Neural cell (in vitro differentiated cells): Measurements from ENCODE around the gene NOG. TPM values are rescaled to one million over a fixed set of nuclear protein-coding genes. Genes with fewer than 3 reads are reported as not detected.

ENCODE experiments used
- H2AFZ ChIP-seq: fragments of 200-600, 300-800 bp; sonication (generic), shearing (Covaris generic); 2 replicates; pipeline ENCODE4 v1.6.0; 2014; ENCODE audit warnings: low read depth, mild to moderate bottlenecking, antibody characterized with exemption, low read length, moderate library complexity
- H3F3A ChIP-seq: fragments of 200-600 bp; shearing (Covaris generic); 2 replicates; pipeline ENCODE4 v1.6.1; 2016; ENCODE audit warnings: mild to moderate bottlenecking, moderate library complexity, mixed read lengths, antibody characterized with exemption, low read length; ENCODE audit not compliant: insufficient read depth, poor library complexity, severe bottlenecking
- H3K27ac ChIP-seq: fragments of 200-600, 300-800 bp; sonication (generic), shearing (Covaris generic); 2 replicates; pipeline ENCODE4 v1.5.1; 2014; ENCODE audit warnings: mild to moderate bottlenecking, low read length, moderate library complexity
- H3K27me3 ChIP-seq: fragments of 300-800, 200-600 bp; sonication (generic), shearing (Covaris generic); 2 replicates; pipeline ENCODE4 v1.6.0; 2014; ENCODE audit warnings: mild to moderate bottlenecking, low read depth, low read length, moderate library complexity; ENCODE audit not compliant: insufficient read depth
- H3K36me3 ChIP-seq: fragments of 300-800, 200-600 bp; sonication (generic), shearing (Covaris generic); 2 replicates; pipeline ENCODE4 v1.5.1; 2014; ENCODE audit warnings: mild to moderate bottlenecking, antibody characterized with exemption, low read length, moderate library complexity; ENCODE audit not compliant: insufficient read depth
- H3K4me2 ChIP-seq: fragments of 300-800, 200-600 bp; sonication (generic), shearing (Covaris generic); 2 replicates; pipeline ENCODE4 v1.6.0; 2014; ENCODE audit warnings: mild to moderate bottlenecking, low read length
- H3K4me3 ChIP-seq: fragments of 300-800, 200-600 bp; sonication (generic), shearing (Covaris generic); 2 replicates; pipeline ENCODE4 v1.5.1; 2014; ENCODE audit warnings: mild to moderate bottlenecking, low read length, moderate library complexity
- H3K79me2 ChIP-seq: fragments of 200-600 bp; shearing (Covaris generic); replicated peaks from 2 replicates; pipeline ENCODE4 v1.6.0; 2014; ENCODE audit warnings: mild to moderate bottlenecking, low read length, moderate library complexity; ENCODE audit not compliant: insufficient read depth
- H3K9ac ChIP-seq: fragments of 300-800, 200-600 bp; sonication (generic), shearing (Covaris generic); 2 replicates; pipeline ENCODE4 v1.6.1; 2016; ENCODE audit warnings: mild to moderate bottlenecking, low read length, mixed read lengths
- H3K9me2 ChIP-seq: fragments of 200-600 bp; shearing (Covaris generic); 2 replicates; pipeline ENCODE4 v1.6.1; 2016; ENCODE audit warnings: mild to moderate bottlenecking, low read length, mixed read lengths; ENCODE audit not compliant: insufficient read depth
- H3K9me3 ChIP-seq: fragments of 200-600, 300-800 bp; sonication (generic), shearing (Covaris generic); 2 replicates; pipeline ENCODE4 v1.6.1; 2016; ENCODE audit warnings: mild to moderate bottlenecking, mixed run types, low read length, moderate library complexity, mixed read lengths
- H4K20me1 ChIP-seq: fragments of 200-600 bp; shearing (Covaris generic); 2 replicates; pipeline ENCODE4 v1.6.1; 2016; ENCODE audit warnings: mild to moderate bottlenecking, mixed run types; ENCODE audit not compliant: insufficient read depth
- EP300 ChIP-seq: fragments of 450-650 bp; conservative IDR thresholded peaks from 2 replicates; pipeline ENCODE4 v1.6.1; 2014; ENCODE audit warnings: antibody characterized with exemption, mild to moderate bottlenecking, moderate library complexity; ENCODE audit not compliant: poor library complexity, severe bottlenecking
- EZH2 ChIP-seq: fragments of 200-600, 300-800 bp; shearing (Covaris generic), sonication (generic); IDR thresholded peaks from 2 replicates; pipeline ENCODE4 v1.6.1; 2014; ENCODE audit warnings: antibody characterized with exemption, low read length, borderline replicate concordance, mild to moderate bottlenecking; ENCODE audit not compliant: insufficient read depth, poor library complexity, severe bottlenecking
- MXI1 ChIP-seq: fragments of 450-650 bp; conservative IDR thresholded peaks from 2 replicates; pipeline ENCODE4 v1.6.1; 2014; ENCODE audit warnings: antibody characterized with exemption, mild to moderate bottlenecking; ENCODE audit not compliant: poor library complexity, severe bottlenecking
- POLR2AphosphoS5 ChIP-seq: IDR thresholded peaks from 2 replicates; pipeline ENCODE4 v1.6.1; 2012
- RAD21 ChIP-seq: fragments of 450-650 bp; conservative IDR thresholded peaks from 2 replicates; pipeline ENCODE4 v1.6.1; 2014; ENCODE audit warnings: antibody characterized with exemption, mild to moderate bottlenecking, moderate library complexity
- SMC3 ChIP-seq: fragments of 450-650 bp; conservative IDR thresholded peaks from 2 replicates; pipeline ENCODE4 v1.6.1; 2014; ENCODE audit warnings: antibody characterized with exemption, mild to moderate bottlenecking, moderate library complexity; ENCODE audit not compliant: poor library complexity
- TAF1 ChIP-seq: IDR thresholded peaks from 2 replicates; pipeline ENCODE4 v1.6.1; 2012; ENCODE audit warnings: low read depth
- polyA plus RNA-seq: library from polyadenylated mRNA; depleted of rRNA; stranded (reverse); fragments of >200 nt; gene quantifications from 2 replicates; pipeline ENCODE4 v1.2.3, GENCODE V29; 2014
- TF ChIP-seq, protein P1 (sequence below): fragments of 450-650 bp; IDR thresholded peaks from 2 replicates; pipeline ENCODE4 v1.5.1; 2014; ENCODE audit warnings: antibody characterized with exemption, mild to moderate bottlenecking, moderate library complexity; ENCODE audit not compliant: poor library complexity, severe bottlenecking
- TF ChIP-seq, protein P2 (sequence below): IDR thresholded peaks from 2 replicates; pipeline ENCODE4 v1.6.1; 2012; ENCODE audit warnings: borderline replicate concordance

The NOG gene
- polyA plus RNA-seq, 1 donor from 2014 or later = 0.82 TPM

DNA sequence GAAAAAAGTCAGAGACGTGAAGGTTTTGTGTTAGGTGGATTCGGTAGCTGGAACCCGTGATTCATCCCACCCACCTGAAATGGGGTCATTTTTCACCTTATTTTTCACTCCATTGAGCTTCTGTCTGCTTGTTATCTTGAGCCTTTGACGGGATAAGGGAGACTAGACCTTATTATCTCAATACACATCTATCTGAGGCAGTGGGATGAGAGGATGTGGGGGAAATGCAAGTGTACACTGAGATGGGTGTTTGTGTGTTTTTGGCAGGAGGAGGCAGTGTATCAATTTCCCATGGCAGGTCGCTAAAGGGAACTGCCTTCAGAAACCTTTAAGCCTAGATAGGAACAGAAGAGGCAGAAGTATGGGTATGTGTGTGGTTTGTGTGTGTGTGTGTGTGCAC is 6.2 kb upstream of the NOG start:
- H3K79me2 ChIP-seq = no peaks in the 10 kb centered on the region

DNA sequence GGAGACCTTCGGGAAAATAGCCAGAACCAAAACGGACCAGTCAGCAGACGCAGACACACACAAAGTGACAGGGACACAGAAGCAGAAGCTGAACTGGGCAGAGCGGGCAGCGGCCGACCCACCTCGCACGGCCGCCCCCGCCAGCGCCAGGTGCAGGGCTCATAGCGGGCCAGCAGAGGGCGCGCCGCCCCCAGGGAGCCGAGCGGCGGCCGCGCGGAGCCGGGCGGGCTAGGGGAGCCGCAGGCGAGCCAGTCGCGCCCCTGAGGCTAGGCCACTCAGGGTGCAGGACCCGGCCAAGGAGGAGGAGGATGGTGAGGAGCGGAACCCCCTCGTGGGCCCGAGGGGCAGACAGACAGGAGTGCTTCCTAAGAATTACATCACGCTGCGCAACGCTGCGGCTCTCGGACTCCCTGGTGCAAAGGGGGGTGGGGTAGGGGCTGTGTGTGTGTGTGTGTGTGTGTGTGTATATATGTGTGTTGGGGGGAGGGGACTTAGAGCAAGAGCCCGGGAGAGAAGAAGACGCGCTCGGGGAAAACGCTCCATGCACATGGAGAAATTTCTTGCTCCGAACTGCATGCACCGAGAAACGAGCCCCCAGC is 913 bp upstream of the NOG start:
- Histone ChIP-seq H3K9me3 (no peaks in the 10 kb centered on the region), H3K9me2 (no peaks in the 10 kb centered on the region), H3K9ac (peak overlapping the region; percentile 56), H2AFZ (no peak overlapping the region), H3K79me2 (no peaks in the 10 kb centered on the region), H3K27me3 (peaks cover 34% of the 10 kb centered on the region), H4K20me1 (no peaks in the 10 kb centered on the region), H3K4me3 (peak overlapping the region; percentile 79), H3K4me2 (peak overlapping the region; percentile 82), H3K36me3 (no peaks in the 10 kb centered on the region), H3F3A (no peaks in the 10 kb centered on the region), H3K27ac (no peak overlapping the region)
- TF ChIP-seq SMC3 (peak; percentile 98), TAF1 (no peak), RAD21 (peak; percentile 96), MXI1 (peak; percentile 78), POLR2AphosphoS5 (no peak)
- TF ChIP-seq, protein P1, sequence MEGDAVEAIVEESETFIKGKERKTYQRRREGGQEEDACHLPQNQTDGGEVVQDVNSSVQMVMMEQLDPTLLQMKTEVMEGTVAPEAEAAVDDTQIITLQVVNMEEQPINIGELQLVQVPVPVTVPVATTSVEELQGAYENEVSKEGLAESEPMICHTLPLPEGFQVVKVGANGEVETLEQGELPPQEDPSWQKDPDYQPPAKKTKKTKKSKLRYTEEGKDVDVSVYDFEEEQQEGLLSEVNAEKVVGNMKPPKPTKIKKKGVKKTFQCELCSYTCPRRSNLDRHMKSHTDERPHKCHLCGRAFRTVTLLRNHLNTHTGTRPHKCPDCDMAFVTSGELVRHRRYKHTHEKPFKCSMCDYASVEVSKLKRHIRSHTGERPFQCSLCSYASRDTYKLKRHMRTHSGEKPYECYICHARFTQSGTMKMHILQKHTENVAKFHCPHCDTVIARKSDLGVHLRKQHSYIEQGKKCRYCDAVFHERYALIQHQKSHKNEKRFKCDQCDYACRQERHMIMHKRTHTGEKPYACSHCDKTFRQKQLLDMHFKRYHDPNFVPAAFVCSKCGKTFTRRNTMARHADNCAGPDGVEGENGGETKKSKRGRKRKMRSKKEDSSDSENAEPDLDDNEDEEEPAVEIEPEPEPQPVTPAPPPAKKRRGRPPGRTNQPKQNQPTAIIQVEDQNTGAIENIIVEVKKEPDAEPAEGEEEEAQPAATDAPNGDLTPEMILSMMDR = peak; percentile 99
- TF ChIP-seq, protein P2, sequence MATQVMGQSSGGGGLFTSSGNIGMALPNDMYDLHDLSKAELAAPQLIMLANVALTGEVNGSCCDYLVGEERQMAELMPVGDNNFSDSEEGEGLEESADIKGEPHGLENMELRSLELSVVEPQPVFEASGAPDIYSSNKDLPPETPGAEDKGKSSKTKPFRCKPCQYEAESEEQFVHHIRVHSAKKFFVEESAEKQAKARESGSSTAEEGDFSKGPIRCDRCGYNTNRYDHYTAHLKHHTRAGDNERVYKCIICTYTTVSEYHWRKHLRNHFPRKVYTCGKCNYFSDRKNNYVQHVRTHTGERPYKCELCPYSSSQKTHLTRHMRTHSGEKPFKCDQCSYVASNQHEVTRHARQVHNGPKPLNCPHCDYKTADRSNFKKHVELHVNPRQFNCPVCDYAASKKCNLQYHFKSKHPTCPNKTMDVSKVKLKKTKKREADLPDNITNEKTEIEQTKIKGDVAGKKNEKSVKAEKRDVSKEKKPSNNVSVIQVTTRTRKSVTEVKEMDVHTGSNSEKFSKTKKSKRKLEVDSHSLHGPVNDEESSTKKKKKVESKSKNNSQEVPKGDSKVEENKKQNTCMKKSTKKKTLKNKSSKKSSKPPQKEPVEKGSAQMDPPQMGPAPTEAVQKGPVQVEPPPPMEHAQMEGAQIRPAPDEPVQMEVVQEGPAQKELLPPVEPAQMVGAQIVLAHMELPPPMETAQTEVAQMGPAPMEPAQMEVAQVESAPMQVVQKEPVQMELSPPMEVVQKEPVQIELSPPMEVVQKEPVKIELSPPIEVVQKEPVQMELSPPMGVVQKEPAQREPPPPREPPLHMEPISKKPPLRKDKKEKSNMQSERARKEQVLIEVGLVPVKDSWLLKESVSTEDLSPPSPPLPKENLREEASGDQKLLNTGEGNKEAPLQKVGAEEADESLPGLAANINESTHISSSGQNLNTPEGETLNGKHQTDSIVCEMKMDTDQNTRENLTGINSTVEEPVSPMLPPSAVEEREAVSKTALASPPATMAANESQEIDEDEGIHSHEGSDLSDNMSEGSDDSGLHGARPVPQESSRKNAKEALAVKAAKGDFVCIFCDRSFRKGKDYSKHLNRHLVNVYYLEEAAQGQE = no peak

More for the DNA sequence above, 6.2 kb upstream of the NOG start:
- Histone ChIP-seq H3F3A (no peaks in the 10 kb centered on the region), H3K27ac (no peak overlapping the region), H3K4me3 (no peak overlapping the region), H2AFZ (no peak overlapping the region), H3K9ac (no peak overlapping the region), H3K9me2 (no peaks in the 10 kb centered on the region), H3K36me3 (no peaks in the 10 kb centered on the region), H3K4me2 (no peak overlapping the region), H3K27me3 (no peaks in the 10 kb centered on the region), H3K9me3 (no peaks in the 10 kb centered on the region), H4K20me1 (no peaks in the 10 kb centered on the region)
- TF ChIP-seq EP300 = no peak

DNA sequence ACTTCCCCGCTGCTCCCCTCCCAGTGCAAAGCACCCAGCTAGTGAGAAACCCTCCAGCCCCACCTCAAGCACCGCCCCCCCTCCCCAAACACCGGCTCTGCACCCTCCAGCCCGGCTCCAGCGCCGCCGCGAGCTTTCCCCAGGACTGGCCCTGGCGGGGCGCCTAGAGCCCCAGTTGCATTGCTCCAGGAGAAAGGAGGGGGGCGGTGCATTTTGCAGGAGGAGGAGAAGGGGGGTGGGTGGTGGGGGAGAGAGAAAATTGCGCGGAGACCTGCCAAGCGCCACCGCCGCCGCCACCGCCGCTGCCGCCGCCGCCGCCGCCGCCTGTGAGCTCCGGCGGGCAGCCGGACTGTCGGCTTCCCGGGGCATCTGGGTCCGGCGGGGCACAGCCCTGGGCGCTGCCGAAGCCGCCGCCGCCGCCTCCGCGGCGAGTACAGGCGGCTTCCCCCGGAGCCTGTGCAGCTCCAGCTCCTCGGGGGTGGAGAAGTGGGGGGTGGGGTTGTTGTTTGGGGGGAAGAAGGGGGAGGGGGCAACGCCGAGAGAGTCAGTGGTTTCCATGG is 333 bp upstream of the NOG start:
- Histone ChIP-seq H2AFZ (no peak overlapping the region), H3K36me3 (no peaks in the 10 kb centered on the region), H3K4me3 (peak overlapping the region; percentile 79), H3K9me2 (no peaks in the 10 kb centered on the region), H3F3A (no peaks in the 10 kb centered on the region), H4K20me1 (no peaks in the 10 kb centered on the region), H3K27ac (no peak overlapping the region), H3K4me2 (peak overlapping the region; percentile 82), H3K79me2 (no peaks in the 10 kb centered on the region), H3K9ac (peak overlapping the region; percentile 56), H3K9me3 (no peaks in the 10 kb centered on the region), H3K27me3 (peaks cover 40% of the 10 kb centered on the region)
- no peak for TF ChIP-seq RAD21
- peak; percentile 4 for TF ChIP-seq POLR2AphosphoS5
- TF ChIP-seq TAF1 = no peak
- TF ChIP-seq EP300 = no peak
- no peak for TF ChIP-seq SMC3
- TF ChIP-seq, protein P2 = no peak
- TF ChIP-seq EZH2 = no peak
- TF ChIP-seq, protein P1 = no peak
- no peak for TF ChIP-seq MXI1
